ENCODE data around the gene DCHS2. TPM values are rescaled to one million over a fixed set of nuclear protein-coding genes. Genes with fewer than 3 reads are reported as not detected.

DCHS2 gene
- total RNA-seq, 2 donors from 2014 or later: 1.2 to 1.5 TPM

- Histone ChIP-seq H3K4me1 (no peaks in the 10 kb centered on the region), H3K27ac (no peak overlapping the region), H3K36me3 (no peaks in the 10 kb centered on the region), H3K9ac (ENCODE audit: low read depth in 2 of 2, low read length in 2 of 2) (no peak overlapping the region), H3K4me3 (no peak overlapping the region), H3K27me3 (no peaks in the 10 kb centered on the region), H3K9me3 (no peaks in the 10 kb centered on the region)
- no peak for DNase-seq
- TF ChIP-seq CTCF (IDR thresholded peaks at IDR 0.05): no peak
- intact Hi-C loops (cut with DNase I): no loop called here
Observed at GRCh38 chr4:154417373-154417673, 74.3 kb downstream of the DCHS2 start.

GRCh38 chr4:154416190-154416547 lies 75.4 kb downstream of the DCHS2 start:
- H3K27ac ChIP-seq: peak overlapping the region; percentile 34
- H3K9ac ChIP-seq (ENCODE audit: low read depth in 2 of 2, low read length in 2 of 2): peak overlapping the region in 1 of 2 donors; percentile 56
- no peaks in the 10 kb centered on the region for H3K9me3 ChIP-seq
- no peaks in the 10 kb centered on the region for H3K27me3 ChIP-seq
- H3K4me3 ChIP-seq: peak overlapping the region; percentile 1
- H3K4me1 ChIP-seq: no peaks in the 10 kb centered on the region
- intact Hi-C loops (cut with DNase I): no loop called here
- TF ChIP-seq CTCF (IDR thresholded peaks at IDR 0.05): no peak
- DNase-seq: peak; percentile 24
- no peaks in the 10 kb centered on the region for H3K36me3 ChIP-seq

- Histone ChIP-seq H3K9ac (ENCODE audit: low read depth in 2 of 2, low read length in 2 of 2) (no peak overlapping the region), H3K4me1 (no peaks in the 10 kb centered on the region), H3K27ac (no peak overlapping the region), H3K27me3 (no peaks in the 10 kb centered on the region), H3K36me3 (no peaks in the 10 kb centered on the region), H3K4me3 (no peak overlapping the region), H3K9me3 (no peaks in the 10 kb centered on the region)
- intact Hi-C loops (cut with DNase I): no loop called here
- TF ChIP-seq CTCF (IDR thresholded peaks at IDR 0.05): no peak
- DNase-seq: no peak
Observed at GRCh38 chr4:154415313-154415712, 76.3 kb downstream of the DCHS2 start.

GRCh38 chr4:154414796-154415195 lies 76.8 kb downstream of the DCHS2 start:
- Histone ChIP-seq H3K27me3 (no peaks in the 10 kb centered on the region), H3K4me3 (no peak overlapping the region), H3K4me1 (no peaks in the 10 kb centered on the region), H3K9me3 (no peaks in the 10 kb centered on the region), H3K9ac (ENCODE audit: low read depth in 2 of 2, low read length in 2 of 2) (no peak overlapping the region), H3K36me3 (no peaks in the 10 kb centered on the region), H3K27ac (no peak overlapping the region)
- intact Hi-C loops (cut with DNase I): no loop called here
- no peak for TF ChIP-seq CTCF (IDR thresholded peaks at IDR 0.05)
- no peak for DNase-seq

- no peak overlapping the region for H3K4me3 ChIP-seq
- TF ChIP-seq CTCF (IDR thresholded peaks at IDR 0.05): no peak
- H3K4me1 ChIP-seq: no peaks in the 10 kb centered on the region
- intact Hi-C loops (cut with DNase I): no loop called here
- H3K36me3 ChIP-seq: no peaks in the 10 kb centered on the region
- no peak overlapping the region for H3K27ac ChIP-seq
- no peaks in the 10 kb centered on the region for H3K27me3 ChIP-seq
- DNase-seq: no peak
- no peak overlapping the region for H3K9ac ChIP-seq (ENCODE audit: low read depth in 2 of 2, low read length in 2 of 2)
- no peaks in the 10 kb centered on the region for H3K9me3 ChIP-seq
Observed at GRCh38 chr4:154414371-154414770, 77.2 kb downstream of the DCHS2 start.

- H3K27me3 ChIP-seq: no peaks in the 10 kb centered on the region
- H3K36me3 ChIP-seq: no peaks in the 10 kb centered on the region
- H3K4me1 ChIP-seq: no peaks in the 10 kb centered on the region
- H3K9ac ChIP-seq (ENCODE audit: low read depth in 2 of 2, low read length in 2 of 2): no peak overlapping the region
- no peaks in the 10 kb centered on the region for H3K9me3 ChIP-seq
- TF ChIP-seq CTCF (IDR thresholded peaks at IDR 0.05): no peak
- H3K27ac ChIP-seq: no peak overlapping the region
- no peak overlapping the region for H3K4me3 ChIP-seq
- intact Hi-C loops (cut with DNase I): no loop called here
- no peak for DNase-seq
Observed at GRCh38 chr4:154407443-154407842, 84.2 kb downstream of the DCHS2 start.
